Fibroblast of pulmonary artery (primary cell): ENCODE data around the gene ADAMTS8.

Experiments used
- DNase-seq: peaks from one replicate; pipeline ENCODE4 v3.0.0-alpha.2; 2010; ENCODE audit warnings: low read depth
- H3K4me3 ChIP-seq: replicated peaks from 2 replicates; pipeline ENCODE4 v1.5.1; 2011; ENCODE audit warnings: low read depth, mild to moderate bottlenecking, control low read depth, low read length, moderate library complexity
- CTCF ChIP-seq: IDR thresholded peaks from 2 replicates; pipeline ENCODE4 v1.5.1; 2011; ENCODE audit warnings: mild to moderate bottlenecking, control low read depth, low read length, inconsistent platforms; ENCODE audit errors: missing control alignments

ADAMTS8 gene

DNA sequence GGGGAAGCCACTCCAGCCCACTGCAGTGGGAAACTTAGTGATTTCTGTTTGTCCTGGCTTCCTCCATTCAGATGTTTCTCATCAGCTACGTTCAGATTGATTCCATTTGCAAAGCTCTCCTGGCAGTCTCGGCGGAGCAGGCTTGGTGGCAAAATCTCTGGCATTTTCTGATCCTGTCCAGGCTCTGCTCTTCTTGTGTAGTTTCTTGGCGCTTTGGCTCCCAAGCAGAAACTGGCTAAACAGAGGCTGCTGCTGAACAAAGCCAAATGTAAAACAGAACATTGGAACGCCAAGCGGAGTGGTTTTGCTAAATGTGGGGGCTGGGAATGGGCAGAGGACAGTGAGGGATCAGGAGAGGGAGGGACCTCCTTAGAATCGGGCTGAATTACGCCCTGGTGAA is 36.7 kb downstream of the ADAMTS8 start:
- TF ChIP-seq CTCF = no peak
- no peak overlapping the region for H3K4me3 ChIP-seq
- DNase-seq = no peak

GRCh38 chr11:130390071-130390758 is 38.2 kb downstream of the ADAMTS8 start:
- DNase-seq = peak; percentile 78

DNA sequence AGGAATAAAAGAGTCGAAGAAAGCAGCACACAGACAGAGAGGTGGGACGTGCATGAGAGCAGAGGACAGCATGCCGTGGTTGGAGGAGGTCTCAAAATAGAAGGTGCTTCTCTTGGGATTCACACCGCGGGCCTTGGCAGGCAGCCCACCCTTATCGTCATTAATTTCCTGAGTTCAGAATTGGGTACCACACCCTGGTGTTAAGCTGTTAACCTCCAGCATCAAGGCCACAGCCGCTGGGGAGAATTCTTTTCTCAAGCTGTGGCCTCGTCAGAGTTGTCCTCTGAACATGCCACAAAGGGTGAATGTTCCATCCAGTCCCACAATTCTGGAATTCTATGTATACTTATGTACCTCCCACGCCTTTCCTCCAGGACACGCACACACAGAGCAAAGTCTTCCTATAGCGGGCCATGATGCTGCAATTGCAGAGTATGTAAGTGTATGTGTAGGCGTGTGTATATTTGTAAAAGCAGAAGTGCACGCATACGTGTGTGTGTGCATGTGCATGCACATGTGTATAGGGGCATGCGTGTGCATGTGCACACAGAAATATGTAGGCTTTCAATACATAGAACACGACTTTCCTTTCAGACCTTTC is 39.0 kb downstream of the ADAMTS8 start:
- no peak for TF ChIP-seq CTCF
- no peak overlapping the region for H3K4me3 ChIP-seq
- DNase-seq = no peak

More at GRCh38 chr11:130390071-130390758, 38.2 kb downstream of the ADAMTS8 start:
- H3K4me3 ChIP-seq = no peak overlapping the region
- TF ChIP-seq CTCF = peak; percentile 60

DNA sequence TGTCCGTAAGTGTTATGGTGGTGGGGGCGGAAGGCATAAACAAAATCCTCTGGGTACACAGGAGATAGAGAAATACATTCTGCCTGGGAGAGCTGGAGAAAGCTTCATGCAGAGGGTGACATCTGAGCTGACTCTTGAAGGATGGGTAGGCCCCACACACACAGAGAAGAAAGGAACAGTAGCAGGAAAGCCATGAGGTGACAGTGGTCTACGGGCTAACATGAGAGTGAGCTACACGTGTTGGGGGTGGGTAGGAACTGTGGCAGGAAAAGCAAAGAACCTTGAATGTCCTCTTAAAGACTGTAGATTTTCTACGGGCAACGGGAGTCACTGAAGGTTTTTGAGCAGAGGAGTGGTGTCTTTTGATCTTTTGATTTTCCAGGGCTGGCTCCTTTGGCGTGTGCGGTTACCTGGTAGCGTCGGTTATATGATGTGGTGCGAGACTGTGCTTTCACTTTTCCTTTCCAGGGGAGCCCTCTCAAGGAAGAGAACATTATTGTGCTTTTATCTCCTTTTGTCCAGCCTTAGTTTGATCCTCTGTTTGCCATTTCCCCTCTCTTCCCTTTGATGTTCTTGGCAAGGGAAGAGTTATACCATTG is 39.7 kb downstream of the ADAMTS8 start:
- DNase-seq = no peak
- no peak overlapping the region for H3K4me3 ChIP-seq
- no peak for TF ChIP-seq CTCF

DNA sequence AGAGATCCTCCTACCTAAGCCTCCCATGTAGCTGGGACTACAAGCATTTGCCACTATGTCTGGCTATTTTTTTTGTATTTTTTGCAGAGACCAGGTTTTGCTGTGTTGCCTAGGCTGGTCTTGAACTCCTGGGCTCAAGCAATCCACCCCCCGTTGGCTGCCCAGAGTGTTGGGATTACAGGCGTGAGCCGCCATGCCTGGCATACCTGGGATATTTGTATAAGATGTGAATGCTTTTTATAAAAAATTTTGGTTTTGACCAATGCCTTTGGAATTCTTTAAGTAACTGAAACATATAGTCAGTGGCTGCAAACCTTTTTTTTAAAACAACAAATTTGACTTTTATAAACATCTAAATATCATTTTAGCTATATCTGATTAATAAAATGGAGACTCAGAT is 42.4 kb downstream of the ADAMTS8 start:
- DNase-seq = no peak
- no peak overlapping the region for H3K4me3 ChIP-seq
- no peak for TF ChIP-seq CTCF

GRCh38 chr11:130383344-130384211 is 44.8 kb downstream of the ADAMTS8 start:
- no peak overlapping the region for H3K4me3 ChIP-seq
- no peak for TF ChIP-seq CTCF
- peak; percentile 67 for DNase-seq
